Measurements from ENCODE around the gene CD300LF. TPM values are rescaled to one million over a fixed set of nuclear protein-coding genes. Genes with fewer than 3 reads are reported as not detected.

CD300LF gene
- total RNA-seq, 1 experiment from 2014 or later: not detected

- Histone ChIP-seq H2AFZ (ENCODE audit: low read depth, low read length, poor library complexity, severe bottlenecking) (no peak overlapping the region), H3K27me3 (ENCODE audit: insufficient read depth, low read length) (no peaks in the 10 kb centered on the region), H3K9ac (ENCODE audit: low read length) (no peak overlapping the region), H3K4me3 (replicated peaks in 1 of 2; ENCODE audit: low read depth in 1 of 2, low read length in 2 of 2) (no peak overlapping the region), H3K36me3 (ENCODE audit: control insufficient read depth in 1 of 2, insufficient read depth in 2 of 2, low read length in 2 of 2) (no peaks in the 10 kb centered on the region), H3K9me3 (ENCODE audit: control insufficient read depth in 1 of 2, insufficient read depth in 1 of 2, low read depth in 1 of 2, low read length in 2 of 2) (peaks cover 0 to 5% of the 10 kb centered on the region in 2 experiments; a peak in 1 of 4 replicates), H4K20me1 (ENCODE audit: insufficient read depth) (no peaks in the 10 kb centered on the region), H3K79me2 (ENCODE audit: insufficient read depth, low read length) (no peaks in the 10 kb centered on the region), H3K9me2 (ENCODE audit: insufficient read depth) (no peaks in the 10 kb centered on the region), H3K4me2 (ENCODE audit: low read length) (no peak overlapping the region), H3K4me1 (ENCODE audit: control insufficient read depth in 1 of 2, insufficient read depth in 2 of 2, low read length in 2 of 2) (no peaks in the 10 kb centered on the region), H3K27ac (ENCODE audit: low read depth, low read length) (no peak overlapping the region)
- TF ChIP-seq ZFX (IDR thresholded peaks at IDR 0.05) (no peak), EZH2 (IDR thresholded peaks at IDR 0.05) (no peak), ATF3 (IDR thresholded peaks at IDR 0.05) (no peak)
- no TSS peak for BruUV-seq (replicated peaks)
- ATAC-seq: no peak
- ChIA-PET RAD21 (ENCODE audit: low non-redundant PET in 1 of 2, low total read pairs in 2 of 2, uncharacterized antibody in 2 of 2, unreplicated experiment in 2 of 2) (no interaction called here), POLR2A (no interaction called here), CTCF (no interaction called here)
- no peak for DNase-seq (ENCODE audit: low read depth, low spot score)
- intact Hi-C loops (cut with micrococcal nuclease): no loop called here
Measured at GRCh38 chr17:74729368-74729767, 16.6 kb upstream of the CD300LF start.

GRCh38 chr17:74728702-74729075, 16.0 kb upstream of the CD300LF start:
- no peak for ATAC-seq
- Histone ChIP-seq H3K4me3 (replicated peaks in 1 of 2; ENCODE audit: low read depth in 1 of 2, low read length in 2 of 2) (no peak overlapping the region), H3K9ac (ENCODE audit: low read length) (no peak overlapping the region), H4K20me1 (ENCODE audit: insufficient read depth) (no peaks in the 10 kb centered on the region), H3K4me1 (ENCODE audit: control insufficient read depth in 1 of 2, insufficient read depth in 2 of 2, low read length in 2 of 2) (no peaks in the 10 kb centered on the region), H2AFZ (ENCODE audit: low read depth, low read length, poor library complexity, severe bottlenecking) (no peak overlapping the region), H3K9me2 (ENCODE audit: insufficient read depth) (no peaks in the 10 kb centered on the region), H3K27ac (ENCODE audit: low read depth, low read length) (no peak overlapping the region), H3K4me2 (ENCODE audit: low read length) (no peak overlapping the region), H3K79me2 (ENCODE audit: insufficient read depth, low read length) (no peaks in the 10 kb centered on the region), H3K9me3 (ENCODE audit: control insufficient read depth in 1 of 2, insufficient read depth in 1 of 2, low read depth in 1 of 2, low read length in 2 of 2) (peaks cover 0 to 5% of the 10 kb centered on the region in 2 experiments; a peak in 1 of 4 replicates), H3K36me3 (ENCODE audit: control insufficient read depth in 1 of 2, insufficient read depth in 2 of 2, low read length in 2 of 2) (no peaks in the 10 kb centered on the region), H3K27me3 (ENCODE audit: insufficient read depth, low read length) (no peaks in the 10 kb centered on the region)
- RAD21 ChIA-PET (ENCODE audit: low non-redundant PET in 1 of 2, low total read pairs in 2 of 2, uncharacterized antibody in 2 of 2, unreplicated experiment in 2 of 2): no interaction called here
- BruUV-seq (replicated peaks): no TSS peak
- intact Hi-C loops (cut with micrococcal nuclease): no loop called here
- DNase-seq (ENCODE audit: low read depth, low spot score): no peak
- CTCF ChIA-PET: no interaction called here
- POLR2A ChIA-PET: no interaction called here
- TF ChIP-seq CEBPB (IDR thresholded peaks at IDR 0.05; ENCODE audit: low read depth) (no peak), EZH2phosphoT487 (IDR thresholded peaks at IDR 0.05; ENCODE audit: borderline replicate concordance) (no peak), MAX (IDR thresholded peaks at IDR 0.05) (no peak), TCF7L2 (IDR thresholded peaks at IDR 0.05; ENCODE audit: borderline replicate concordance, extremely low read depth, insufficient read depth, insufficient read length) (no peak), CTCF (IDR thresholded peaks at IDR 0.05 in 2 of 3, conservative IDR thresholded peaks at IDR 0.05 in 1 of 3; ENCODE audit: borderline replicate concordance in 1 of 3, insufficient read depth in 1 of 3, low read depth in 2 of 3, low read length in 2 of 3) (no peak), ATF3 (IDR thresholded peaks at IDR 0.05) (no peak), RAD21 (IDR thresholded peaks at IDR 0.05; ENCODE audit: low read depth) (no peak), REST (IDR thresholded peaks at IDR 0.05; ENCODE audit: low read depth) (no peak), EGR1 (IDR thresholded peaks at IDR 0.05; ENCODE audit: low read depth) (no peak), SRF (IDR thresholded peaks at IDR 0.05; ENCODE audit: low read depth) (no peak)
